ENCODE measurements around the gene FBXW11. TPM values are rescaled to one million over a fixed set of nuclear protein-coding genes. Genes with fewer than 3 reads are reported as not detected.

FBXW11 gene
- total RNA-seq, 1 donor from 2014 or later: 64.7 TPM

- Histone ChIP-seq H3K4me2 (ENCODE audit: low read length) (no peak overlapping the region), H3K9me3 (ENCODE audit: insufficient read depth, low read depth, low read length) (no peaks in the 10 kb centered on the region), H2AFZ (ENCODE audit: low read depth, low read length) (no peak overlapping the region), H3K27ac (ENCODE audit: low read depth, low read length) (no peak overlapping the region), H3K9ac (ENCODE audit: low read length) (no peak overlapping the region), H4K20me1 (ENCODE audit: insufficient read depth, low read length) (no peaks in the 10 kb centered on the region), H3K36me3 (ENCODE audit: insufficient read depth, low read length) (no peaks in the 10 kb centered on the region), H3K27me3 (ENCODE audit: insufficient read depth, low read length) (no peaks in the 10 kb centered on the region), H3K79me2 (ENCODE audit: insufficient read depth, low read length) (no peaks in the 10 kb centered on the region), H3K4me3 (ENCODE audit: insufficient read depth, low read depth, low read length) (no peak overlapping the region), H3K4me1 (ENCODE audit: insufficient read depth, low read length) (peaks cover 4% of the 10 kb centered on the region)
- Mint-ChIP-seq H3K9me3 (ENCODE audit: unreplicated experiment) (peaks cover 24% of the 10 kb centered on the region), H3K27me3 (ENCODE audit: low read depth, unreplicated experiment) (peaks cover 3% of the 10 kb centered on the region), H3K36me3 (ENCODE audit: low read depth, unreplicated experiment) (peaks cover 18% of the 10 kb centered on the region), H3K27ac (ENCODE audit: unreplicated experiment) (no peak overlapping the region), H3K4me3 (ENCODE audit: unreplicated experiment) (no peak overlapping the region), H3K4me1 (ENCODE audit: low read depth, unreplicated experiment) (no peaks in the 10 kb centered on the region)
- DNase-seq (ENCODE audit: low read depth) (no peak), FAIRE-seq (no peak)
- TF ChIP-seq, protein P1, sequence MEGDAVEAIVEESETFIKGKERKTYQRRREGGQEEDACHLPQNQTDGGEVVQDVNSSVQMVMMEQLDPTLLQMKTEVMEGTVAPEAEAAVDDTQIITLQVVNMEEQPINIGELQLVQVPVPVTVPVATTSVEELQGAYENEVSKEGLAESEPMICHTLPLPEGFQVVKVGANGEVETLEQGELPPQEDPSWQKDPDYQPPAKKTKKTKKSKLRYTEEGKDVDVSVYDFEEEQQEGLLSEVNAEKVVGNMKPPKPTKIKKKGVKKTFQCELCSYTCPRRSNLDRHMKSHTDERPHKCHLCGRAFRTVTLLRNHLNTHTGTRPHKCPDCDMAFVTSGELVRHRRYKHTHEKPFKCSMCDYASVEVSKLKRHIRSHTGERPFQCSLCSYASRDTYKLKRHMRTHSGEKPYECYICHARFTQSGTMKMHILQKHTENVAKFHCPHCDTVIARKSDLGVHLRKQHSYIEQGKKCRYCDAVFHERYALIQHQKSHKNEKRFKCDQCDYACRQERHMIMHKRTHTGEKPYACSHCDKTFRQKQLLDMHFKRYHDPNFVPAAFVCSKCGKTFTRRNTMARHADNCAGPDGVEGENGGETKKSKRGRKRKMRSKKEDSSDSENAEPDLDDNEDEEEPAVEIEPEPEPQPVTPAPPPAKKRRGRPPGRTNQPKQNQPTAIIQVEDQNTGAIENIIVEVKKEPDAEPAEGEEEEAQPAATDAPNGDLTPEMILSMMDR (IDR thresholded peaks at IDR 0.05; ENCODE audit: insufficient read depth, low read depth, low read length): no peak
- no peak for TF ChIP-seq EZH2 (IDR thresholded peaks at IDR 0.05; ENCODE audit: insufficient read depth, low read length)
Measured at GRCh38 chr5:172035049-172035448, 28.6 kb upstream of the FBXW11 start.

GRCh38 chr5:172031894-172032461, 25.5 kb upstream of the FBXW11 start:
- no peak overlapping the region for H3K4me3 ChIP-seq (ENCODE audit: insufficient read depth, low read depth, low read length)
- Mint-ChIP-seq H3K27ac (ENCODE audit: unreplicated experiment) (no peak overlapping the region), H3K4me1 (ENCODE audit: low read depth, unreplicated experiment) (no peaks in the 10 kb centered on the region), H3K27me3 (ENCODE audit: low read depth, unreplicated experiment) (peaks cover 2% of the 10 kb centered on the region), H3K36me3 (ENCODE audit: low read depth, unreplicated experiment) (peaks cover 11% of the 10 kb centered on the region), H3K9me3 (ENCODE audit: unreplicated experiment) (peaks cover 21% of the 10 kb centered on the region), H3K4me3 (ENCODE audit: unreplicated experiment) (no peak overlapping the region)
- H2AFZ ChIP-seq (ENCODE audit: low read depth, low read length): no peak overlapping the region
- H3K4me1 ChIP-seq (ENCODE audit: insufficient read depth, low read length): no peaks in the 10 kb centered on the region
- no peaks in the 10 kb centered on the region for H3K36me3 ChIP-seq (ENCODE audit: insufficient read depth, low read length)
- H3K27me3 ChIP-seq (ENCODE audit: insufficient read depth, low read length): no peaks in the 10 kb centered on the region
- no peaks in the 10 kb centered on the region for H4K20me1 ChIP-seq (ENCODE audit: insufficient read depth, low read length)
- DNase-seq (ENCODE audit: low read depth) (no peak), FAIRE-seq (no peak)
- no peaks in the 10 kb centered on the region for H3K9me3 ChIP-seq (ENCODE audit: insufficient read depth, low read depth, low read length)
- no peak overlapping the region for H3K9ac ChIP-seq (ENCODE audit: low read length)
- TF ChIP-seq EZH2 (IDR thresholded peaks at IDR 0.05; ENCODE audit: insufficient read depth, low read length): no peak
- TF ChIP-seq, protein P1 (IDR thresholded peaks at IDR 0.05; ENCODE audit: insufficient read depth, low read depth, low read length): no peak
- H3K79me2 ChIP-seq (ENCODE audit: insufficient read depth, low read length): no peaks in the 10 kb centered on the region
- H3K27ac ChIP-seq (ENCODE audit: low read depth, low read length): no peak overlapping the region
- no peak overlapping the region for H3K4me2 ChIP-seq (ENCODE audit: low read length)

DNA sequence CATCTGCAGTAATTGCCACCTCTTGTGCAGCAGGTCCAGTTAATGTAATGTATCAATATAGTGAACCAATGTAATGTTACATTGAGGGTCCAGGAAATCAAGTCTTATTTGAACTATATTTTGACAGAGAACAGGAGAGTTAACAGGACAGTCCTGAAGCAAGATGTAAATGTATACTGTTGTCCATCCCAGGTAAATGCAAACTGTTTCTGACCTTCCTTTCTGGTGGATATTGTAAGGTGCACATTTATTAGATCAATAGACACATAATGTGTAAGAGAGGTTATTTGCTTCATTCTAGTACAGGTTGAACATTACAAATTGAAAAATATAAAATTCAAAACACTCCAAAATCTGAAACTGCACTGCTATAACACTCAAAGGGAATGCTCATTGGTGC, 23.4 kb upstream of the FBXW11 start:
- no peaks in the 10 kb centered on the region for H3K4me1 ChIP-seq (ENCODE audit: insufficient read depth, low read length)
- Mint-ChIP-seq H3K36me3 (ENCODE audit: low read depth, unreplicated experiment) (peaks cover 11% of the 10 kb centered on the region), H3K27me3 (ENCODE audit: low read depth, unreplicated experiment) (peaks cover 2% of the 10 kb centered on the region), H3K9me3 (ENCODE audit: unreplicated experiment) (peaks cover 21% of the 10 kb centered on the region), H3K27ac (ENCODE audit: unreplicated experiment) (no peak overlapping the region), H3K4me1 (ENCODE audit: low read depth, unreplicated experiment) (no peaks in the 10 kb centered on the region), H3K4me3 (ENCODE audit: unreplicated experiment) (no peak overlapping the region)
- H2AFZ ChIP-seq (ENCODE audit: low read depth, low read length): no peak overlapping the region
- no peak overlapping the region for H3K9ac ChIP-seq (ENCODE audit: low read length)
- H3K27me3 ChIP-seq (ENCODE audit: insufficient read depth, low read length): no peaks in the 10 kb centered on the region
- H3K36me3 ChIP-seq (ENCODE audit: insufficient read depth, low read length): no peaks in the 10 kb centered on the region
- DNase-seq (ENCODE audit: low read depth) (no peak), FAIRE-seq (no peak)
- H3K9me3 ChIP-seq (ENCODE audit: insufficient read depth, low read depth, low read length): no peaks in the 10 kb centered on the region
- TF ChIP-seq, protein P1 (IDR thresholded peaks at IDR 0.05; ENCODE audit: insufficient read depth, low read depth, low read length): no peak
- no peak for TF ChIP-seq EZH2 (IDR thresholded peaks at IDR 0.05; ENCODE audit: insufficient read depth, low read length)
- no peaks in the 10 kb centered on the region for H4K20me1 ChIP-seq (ENCODE audit: insufficient read depth, low read length)
- H3K27ac ChIP-seq (ENCODE audit: low read depth, low read length): no peak overlapping the region
- H3K4me2 ChIP-seq (ENCODE audit: low read length): no peak overlapping the region
- H3K79me2 ChIP-seq (ENCODE audit: insufficient read depth, low read length): no peaks in the 10 kb centered on the region
- no peak overlapping the region for H3K4me3 ChIP-seq (ENCODE audit: insufficient read depth, low read depth, low read length)

Measured in astrocyte (in vitro differentiated cells and primary cell).